ENCODE data around the gene C19orf73. TPM values are rescaled to one million over a fixed set of nuclear protein-coding genes. Genes with fewer than 3 reads are reported as not detected.

The C19orf73 gene
- total RNA-seq, 3 donors from 2014 or later (not counting 1 experiment from before 2014, with no cell fraction given): 2.3 to 2.7 (median 2.7) TPM

- peaks cover 24 to 60% of the 10 kb centered on the region in 2 donors for H3K4me1 Mint-ChIP-seq
Measured at GRCh38 chr19:49117677-49118564, 1.0 kb downstream of the C19orf73 start.

GRCh38 chr19:49116544-49116943, 2.4 kb downstream of the C19orf73 start:
- Histone ChIP-seq H3K4me1 (ENCODE audit: control insufficient read depth, insufficient read depth, low read length) (peaks cover 39% of the 10 kb centered on the region), H3K4me3 (ENCODE audit: low read length) (no peak overlapping the region), H3K9me3 (ENCODE audit: control insufficient read depth, insufficient read depth, low read length) (no peaks in the 10 kb centered on the region), H3K27me3 (ENCODE audit: control insufficient read depth, insufficient read depth, low read length) (no peaks in the 10 kb centered on the region), H3K36me3 (ENCODE audit: control insufficient read depth, insufficient read depth, low read length) (no peaks in the 10 kb centered on the region), H3K27ac (ENCODE audit: low read length) (no peak overlapping the region)
- ATAC-seq: no peak
- no peak for TF ChIP-seq CTCF (IDR thresholded peaks at IDR 0.05)
- Mint-ChIP-seq H3K36me3 (no peaks in the 10 kb centered on the region), H3K4me1 (peaks cover 24 to 60% of the 10 kb centered on the region in 2 donors), H3K9me3 (no peaks in the 10 kb centered on the region), H3K4me3 (peak overlapping the region; percentile 89), H3K27ac (peak overlapping the region; percentile 93 to 96), H3K27me3 (ENCODE audit: low read depth in 2 of 2) (peaks cover 0 to 8% of the 10 kb centered on the region in 2 donors)
- intact Hi-C loops (cut with micrococcal nuclease): no loop called here
- WGBS (ENCODE audit: insufficient coverage): 56% methylated on average over 1 of the region's 1 CpG
- DNase-seq: no peak

More at GRCh38 chr19:49117677-49118564, 1.0 kb downstream of the C19orf73 start:
- peak overlapping the region; percentile 93 to 96 for H3K27ac Mint-ChIP-seq
- H3K27me3 ChIP-seq (ENCODE audit: control insufficient read depth, insufficient read depth, low read length): no peaks in the 10 kb centered on the region
- no peaks in the 10 kb centered on the region for H3K36me3 ChIP-seq (ENCODE audit: control insufficient read depth, insufficient read depth, low read length)
- no peaks in the 10 kb centered on the region for H3K9me3 ChIP-seq (ENCODE audit: control insufficient read depth, insufficient read depth, low read length)
- H3K9me3 Mint-ChIP-seq: no peaks in the 10 kb centered on the region
- no peak for TF ChIP-seq CTCF (IDR thresholded peaks at IDR 0.05)
- peak overlapping the region; percentile 88 for H3K4me3 Mint-ChIP-seq
- DNase-seq: peak in 1 of 2 donors; percentile 30
- H3K4me1 ChIP-seq (ENCODE audit: control insufficient read depth, insufficient read depth, low read length): peaks cover 39% of the 10 kb centered on the region
- H3K27ac ChIP-seq (ENCODE audit: low read length): peak overlapping the region; percentile 96
- no peaks in the 10 kb centered on the region for H3K36me3 Mint-ChIP-seq
- intact Hi-C loops (cut with micrococcal nuclease): no loop called here
- peaks cover 0 to 8% of the 10 kb centered on the region in 2 donors for H3K27me3 Mint-ChIP-seq (ENCODE audit: low read depth in 2 of 2)
- no peak for ATAC-seq
- H3K4me3 ChIP-seq (ENCODE audit: low read length): peak overlapping the region; percentile 51
- WGBS (ENCODE audit: insufficient coverage): 72% methylated on average over 26 of the region's 26 CpGs

GRCh38 chr19:49114630-49115363, 4.1 kb downstream of the C19orf73 start:
- peak in 1 of 2 donors; percentile 68 for DNase-seq
- Mint-ChIP-seq H3K36me3 (no peaks in the 10 kb centered on the region), H3K27ac (no peak overlapping the region), H3K4me1 (peaks cover 24 to 47% of the 10 kb centered on the region in 2 donors), H3K9me3 (no peaks in the 10 kb centered on the region), H3K4me3 (peak overlapping the region; percentile 89), H3K27me3 (ENCODE audit: low read depth in 2 of 2) (no peaks in the 10 kb centered on the region)
- Histone ChIP-seq H3K27me3 (ENCODE audit: control insufficient read depth, insufficient read depth, low read length) (no peaks in the 10 kb centered on the region), H3K36me3 (ENCODE audit: control insufficient read depth, insufficient read depth, low read length) (no peaks in the 10 kb centered on the region), H3K4me3 (ENCODE audit: low read length) (peak overlapping the region; percentile 53), H3K9me3 (ENCODE audit: control insufficient read depth, insufficient read depth, low read length) (no peaks in the 10 kb centered on the region), H3K4me1 (ENCODE audit: control insufficient read depth, insufficient read depth, low read length) (peaks cover 32% of the 10 kb centered on the region), H3K27ac (ENCODE audit: low read length) (no peak overlapping the region)
- intact Hi-C loops (cut with micrococcal nuclease): no loop called here
- WGBS (ENCODE audit: insufficient coverage): 13% methylated on average over 68 of the region's 68 CpGs
- no peak for ATAC-seq
- TF ChIP-seq CTCF (IDR thresholded peaks at IDR 0.05): no peak

Measured in natural killer cell (primary cell).